ENCODE data around the gene PALD1.

GRCh38 chr10:70595566-70596016 is 117.0 kb downstream of the PALD1 start:
- TF ChIP-seq CTCF (IDR thresholded peaks at IDR 0.05) (no peak), POLR2AphosphoS5 (IDR thresholded peaks at IDR 0.05; ENCODE audit: insufficient read depth in 1 of 2, low read depth in 1 of 2) (no peak)
